CD4-positive, CD25-positive, alpha-beta regulatory T cell (primary cell): Measurements from ENCODE around the gene G3BP2. TPM values are rescaled to one million over a fixed set of nuclear protein-coding genes. Genes with fewer than 3 reads are reported as not detected.

Experiments
- ATAC-seq, 2 donors: fragments of 150-1000 bp; cut with Tn5 transposase; one replicate each; pipeline ENCODE4 v1.10.0; 2021; ENCODE audit warnings: low read depth in 2 of 2, moderate number of reproducible peaks in 2 of 2, moderate library complexity in 1 of 2
- DNase-seq, 3 donors: peaks; one replicate each; pipeline versions ENCODE4 v3.0.0 to v3.0.0-alpha.2; 2012 to 2022; ENCODE audit warnings: mixed read lengths in 1 of 3
- H3K27ac ChIP-seq: one replicate; pipeline ENCODE4 v1.7.0; 2013; ENCODE audit warnings: mild to moderate bottlenecking, low read length; ENCODE audit not compliant: insufficient read depth, poor library complexity, severe bottlenecking
- H3K27me3 ChIP-seq: one replicate; pipeline ENCODE4 v1.7.0; 2013; ENCODE audit warnings: low read length; ENCODE audit not compliant: control insufficient read depth, insufficient read depth
- H3K36me3 ChIP-seq: one replicate; pipeline ENCODE4 v1.7.0; 2013; ENCODE audit warnings: mild to moderate bottlenecking, low read length, moderate library complexity; ENCODE audit not compliant: control insufficient read depth, insufficient read depth
- H3K4me1 ChIP-seq: 2 replicates; pipeline ENCODE4 v1.7.0; 2013; ENCODE audit warnings: mild to moderate bottlenecking, low read length; ENCODE audit not compliant: insufficient read depth, control insufficient read depth, poor library complexity, severe bottlenecking
- H3K4me3 ChIP-seq: one replicate; pipeline ENCODE4 v1.7.0; 2013; ENCODE audit warnings: low read depth, mild to moderate bottlenecking, low read length, moderate library complexity
- H3K9me3 ChIP-seq, 2 experiments: 1 replicate in 1 of 2; 2 replicates in 1 of 2; pipeline ENCODE4 v1.7.0; 2013; ENCODE audit warnings: low read length in 2 of 2, mild to moderate bottlenecking in 1 of 2, moderate library complexity in 1 of 2; ENCODE audit not compliant: control insufficient read depth in 2 of 2
- H3K27ac Mint-ChIP-seq, 3 donors: one replicate each; pipeline ENCODE4 v1.8.0; 2020 to 2022; ENCODE audit warnings: mild to moderate bottlenecking in 3 of 3, mixed read lengths in 3 of 3, moderate library complexity in 2 of 3
- H3K27me3 Mint-ChIP-seq: one replicate; pipeline ENCODE4 v1.8.0; 2022; ENCODE audit warnings: mild to moderate bottlenecking, mixed read lengths
- H3K36me3 Mint-ChIP-seq: one replicate; pipeline ENCODE4 v1.8.0; 2020; ENCODE audit warnings: mixed read lengths
- H3K4me1 Mint-ChIP-seq, 4 donors: one replicate each; pipeline ENCODE4 v1.8.0; 2020 to 2022; ENCODE audit warnings: mixed read lengths in 4 of 4, mild to moderate bottlenecking in 1 of 4
- H3K4me3 Mint-ChIP-seq, 4 donors: one replicate each; pipeline ENCODE4 v1.8.0; 2020 to 2022; ENCODE audit warnings: mild to moderate bottlenecking in 4 of 4, mixed read lengths in 4 of 4, moderate library complexity in 3 of 4
- H3K9me3 Mint-ChIP-seq, 7 donors: one replicate each; pipeline ENCODE4 v1.8.0; 2020 to 2022; ENCODE audit warnings: mixed read lengths in 7 of 7, mild to moderate bottlenecking in 3 of 7, moderate library complexity in 2 of 7
- polyA plus RNA-seq, 4 donors: library from polyadenylated mRNA; unstranded; fragments of 300-500 nt; fragmentation: Illumina TruSeq; gene quantifications; one replicate each; pipeline ENCODE4 v1.2.3, GENCODE V29; 2021
- total RNA-seq: library from RNA; stranded (reverse); gene quantifications from one replicate; pipeline ENCODE4 v1.2.3, GENCODE V29; 2022

The G3BP2 gene
- total and polyA plus RNA-seq, 5 donors from 2014 or later, result 101 to 300 (median 122) TPM

GRCh38 chr4:75596061-75596460 lies 77.2 kb downstream of the G3BP2 start:
- H3K27me3 Mint-ChIP-seq, result no peaks in the 10 kb centered on the region
- ATAC-seq, result no peak
- H3K4me1 Mint-ChIP-seq, result peaks cover 0 to 10% (median 5%) of the 10 kb centered on the region in 4 donors
- no peaks in the 10 kb centered on the region for H3K4me1 ChIP-seq
- no peak overlapping the region for H3K4me3 Mint-ChIP-seq
- no peaks in the 10 kb centered on the region for H3K36me3 ChIP-seq
- H3K36me3 Mint-ChIP-seq, result peaks cover 3% of the 10 kb centered on the region
- H3K27ac Mint-ChIP-seq, result no peak overlapping the region
- no peak overlapping the region for H3K4me3 ChIP-seq
- H3K27me3 ChIP-seq, result no peaks in the 10 kb centered on the region
- no peak for DNase-seq
- no peak overlapping the region for H3K27ac ChIP-seq
- no peaks in the 10 kb centered on the region for H3K9me3 Mint-ChIP-seq
- no peaks in the 10 kb centered on the region for H3K9me3 ChIP-seq

- H3K9me3 Mint-ChIP-seq, result no peaks in the 10 kb centered on the region
- no peaks in the 10 kb centered on the region for H3K27me3 Mint-ChIP-seq
Measured at GRCh38 chr4:75593393-75593792, 79.8 kb downstream of the G3BP2 start.

More at GRCh38 chr4:75593393-75593792, 79.8 kb downstream of the G3BP2 start:
- H3K9me3 ChIP-seq, result no peaks in the 10 kb centered on the region
- no peak overlapping the region for H3K4me3 ChIP-seq
- H3K36me3 Mint-ChIP-seq, result no peaks in the 10 kb centered on the region
- H3K27ac Mint-ChIP-seq, result no peak overlapping the region
- H3K36me3 ChIP-seq, result no peaks in the 10 kb centered on the region
- no peak overlapping the region for H3K27ac ChIP-seq
- H3K4me1 Mint-ChIP-seq, result peaks cover 0 to 4% (median under 1%) of the 10 kb centered on the region in 4 donors
- no peak for DNase-seq
- no peak overlapping the region for H3K4me3 Mint-ChIP-seq
- no peak for ATAC-seq
- no peaks in the 10 kb centered on the region for H3K4me1 ChIP-seq
- no peaks in the 10 kb centered on the region for H3K27me3 ChIP-seq

Other genes starting within 250 kb of the G3BP2 start
- gene RCHY1, start 159.0 kb downstream of the G3BP2 start, total RNA-seq, result 45.4 TPM
- gene RCHY1, start 159.0 kb downstream of the G3BP2 start, polyA plus RNA-seq, result 10 to 100 TPM; 38.0 to 47.9 (median 43.5) TPM
- gene THAP6, start 158.9 kb downstream of the G3BP2 start, total RNA-seq, result 29.1 TPM
- 10 to 100 TPM; 15.7 to 21.3 (median 19.0) TPM for gene THAP6, start 158.9 kb downstream of the G3BP2 start, polyA plus RNA-seq
- not detected for gene ODAPH, start 117.3 kb downstream of the G3BP2 start, total RNA-seq
- not detected for gene ODAPH, start 117.3 kb downstream of the G3BP2 start, polyA plus RNA-seq
- gene CDKL2, start 42.9 kb downstream of the G3BP2 start, total RNA-seq, result 0.30 TPM
- 1 to 10 TPM in 1 of 4 donors, under 1 TPM in 3; 0.07 to 1.1 (median 0.44) TPM for gene CDKL2, start 42.9 kb downstream of the G3BP2 start, polyA plus RNA-seq
- 23.8 TPM for gene USO1, start 51.2 kb upstream of the G3BP2 start, total RNA-seq
- gene USO1, start 51.2 kb upstream of the G3BP2 start, polyA plus RNA-seq, result 10 to 100 TPM; 23.4 to 29.5 (median 26.2) TPM
- not detected for gene PPEF2, start 229.0 kb upstream of the G3BP2 start, total RNA-seq
- not detected for gene PPEF2, start 229.0 kb upstream of the G3BP2 start, polyA plus RNA-seq